K562 (cell line): ENCODE measurements around the gene MED19. TPM values are rescaled to one million over a fixed set of nuclear protein-coding genes. Genes with fewer than 3 reads are reported as not detected.
A peak's percentile ranks its signal among the peaks of the same experiment; 100 is the strongest.

Source experiments
- ATAC-seq: fragments of 200-7000 bp; cut with Tn5 transposase; 3 replicates; pipeline ENCODE4 v1.9.1; 2020; ENCODE audit warnings: moderate library complexity
- Bru-seq: library from RNA; stranded (reverse); fragments of 400-500 nt; gene quantifications from one replicate; lab custom pipeline; 2021; lab: Mats Ljungman, UMichigan
- BruChase-seq, 2 experiments: library from RNA; stranded (reverse); fragments of 400-500 nt; gene quantifications; one replicate each; lab custom pipeline; 2021; lab: Mats Ljungman, UMichigan
- BruUV-seq: library from RNA; stranded (reverse); fragments of 400-500 nt; replicated peaks from 2 replicates; lab custom pipeline; 2021; lab: Mats Ljungman, UMichigan
- CTCF ChIA-PET: fragments of 300-600 bp; formaldehyde crosslinking; extraction: SDS; loops from one replicate; lab custom pipeline; 2021; ENCODE audit warnings: low intra/inter-chr PET ratio; lab: Yijun Ruan, JAX
- POLR2A ChIA-PET: fragments of 300-600, 350-650 bp; sonication (Branson Sonifier 250); formaldehyde crosslinking; extraction: SDS; loops from one replicate; lab custom pipeline; 2021; ENCODE audit warnings: antibody characterized with exemption, inconsistent platforms; lab: Yijun Ruan, JAX
- DNase-seq, 4 experiments: peaks; one replicate each; pipeline versions ENCODE4 v3.0.0 to v3.0.0-alpha.2; 2011 to 2018; ENCODE audit warnings: low spot score in 3 of 4, mixed read lengths in 3 of 4; ENCODE audit errors: extremely low read depth in 1 of 4
- FAIRE-seq: peaks from 2 replicates; lab custom pipeline; 2011; peaks lifted over from hg19 to GRCh38; lab: Jason Lieb, UNC
- H2AFZ ChIP-seq: 2 replicates; pipeline ENCODE4 v1.6.0; 2011; ENCODE audit warnings: low read depth, low read length, control low read depth, inconsistent platforms
- H3K27ac ChIP-seq: fragments of 200-600 bp; 3 replicates; pipeline ENCODE4 v1.8.0; 2011; ENCODE audit warnings: low read depth, mild to moderate bottlenecking, control low read depth, inconsistent platforms, low read length, moderate library complexity, mixed read lengths; ENCODE audit errors: extremely low read depth
- H3K27me3 ChIP-seq, 2 experiments: fragments of 300-600 bp in 1 of 2; 2 replicates in 1 of 2; 3 replicates in 1 of 2; pipeline versions ENCODE4 v1.6.0 to v1.8.0; 2011; ENCODE audit warnings: inconsistent platforms in 2 of 2, low read length in 2 of 2, mild to moderate bottlenecking in 1 of 2, mixed read lengths in 1 of 2, moderate library complexity in 1 of 2; ENCODE audit not compliant: control insufficient read depth in 2 of 2, insufficient read depth in 2 of 2
- H3K36me3 ChIP-seq: fragments of 300-600 bp; 3 replicates; pipeline ENCODE4 v1.8.0; 2011; ENCODE audit warnings: mild to moderate bottlenecking, low read length, inconsistent platforms; ENCODE audit not compliant: control insufficient read depth, insufficient read depth
- H3K4me1 ChIP-seq, 2 experiments: fragments of 200-600 bp in 1 of 2; replicated peaks in 1 of 2; 2 replicates in 1 of 2; 3 replicates in 1 of 2; pipeline versions ENCODE4 v1.5.1 to v1.8.0; 2011; ENCODE audit warnings: inconsistent platforms in 2 of 2, low read length in 2 of 2, mild to moderate bottlenecking in 1 of 2, mixed read lengths in 1 of 2, moderate library complexity in 1 of 2; ENCODE audit not compliant: control insufficient read depth in 2 of 2, insufficient read depth in 2 of 2
- H3K4me2 ChIP-seq: 2 replicates; pipeline ENCODE4 v1.6.1; 2011; ENCODE audit warnings: low read length, control low read depth, inconsistent platforms, mixed read lengths; ENCODE audit not compliant: insufficient read depth
- H3K4me3 ChIP-seq: fragments of 200-600 bp; sonication (generic), shearing (Covaris generic); 2 replicates; pipeline ENCODE4 v1.5.1; 2016; ENCODE audit warnings: control low read depth, inconsistent platforms
- H3K79me2 ChIP-seq: fragments of 200-600 bp; 3 replicates; pipeline ENCODE4 v1.8.0; 2011; ENCODE audit warnings: low read length, inconsistent platforms; ENCODE audit not compliant: control insufficient read depth, insufficient read depth
- H3K9ac ChIP-seq, 2 experiments: 2 replicates each; pipeline versions ENCODE4 v1.6.0 to v1.6.1; 2011; ENCODE audit warnings: low read depth in 2 of 2, low read length in 2 of 2, control low read depth in 1 of 2, inconsistent platforms in 1 of 2, mild to moderate bottlenecking in 1 of 2, mixed read lengths in 1 of 2; ENCODE audit not compliant: insufficient read depth in 1 of 2
- H3K9me1 ChIP-seq: one replicate; pipeline ENCODE4 v1.6.0; 2011; ENCODE audit warnings: inconsistent platforms, mild to moderate bottlenecking, low read length, moderate library complexity; ENCODE audit not compliant: control insufficient read depth, insufficient read depth
- H3K9me3 ChIP-seq: replicated peaks from 2 replicates; pipeline ENCODE4 v1.5.1; 2011; ENCODE audit warnings: low read depth, low read length, inconsistent platforms; ENCODE audit not compliant: control insufficient read depth, insufficient read depth
- H4K20me1 ChIP-seq: replicated peaks from 2 replicates; pipeline ENCODE4 v1.6.1; 2011; ENCODE audit warnings: low read length, inconsistent platforms, mixed read lengths; ENCODE audit not compliant: control insufficient read depth, insufficient read depth
- HNRNPLL ChIP-seq: fragments of 200-400 bp; formaldehyde crosslinking; IDR thresholded peaks from 2 replicates; pipeline ENCODE4 v1.6.1; 2017; ENCODE audit warnings: low read length, low read depth, mild to moderate bottlenecking; ENCODE audit not compliant: poor library complexity, severe bottlenecking
- MTA2 ChIP-seq: fragments of 450-650 bp; IDR thresholded peaks from 2 replicates; pipeline ENCODE4 v1.6.1; 2016; ENCODE audit warnings: low read depth
- NRF1 ChIP-seq, 2 experiments: fragments of 450-650 bp; IDR thresholded peaks in 1 of 2; conservative IDR thresholded peaks in 1 of 2; 2 replicates each; pipeline ENCODE4 v1.6.1; 2014; ENCODE audit warnings: mild to moderate bottlenecking in 2 of 2
- PBX2 ChIP-seq, 2 experiments: IDR thresholded peaks in 1 of 2; conservative IDR thresholded peaks in 1 of 2; 2 replicates each; pipeline ENCODE4 v1.6.1; 2016; ENCODE audit warnings: low read depth in 2 of 2, mild to moderate bottlenecking in 1 of 2, missing compliant biosample characterization in 1 of 2, missing genetic modification characterization in 1 of 2, moderate library complexity in 1 of 2
- SMARCE1 ChIP-seq: fragments of 450-650 bp; IDR thresholded peaks from 2 replicates; pipeline ENCODE4 v1.7.1; 2016; ENCODE audit warnings: mild to moderate bottlenecking
- SPI1 ChIP-seq: IDR thresholded peaks from 2 replicates; pipeline ENCODE4 v1.6.1; 2011; ENCODE audit warnings: low read depth, low read length, control low read depth, borderline replicate concordance
- TARDBP ChIP-seq: fragments of 450-650 bp; IDR thresholded peaks from 2 replicates; pipeline ENCODE4 v1.6.1; 2016
- TEAD4 ChIP-seq, 2 experiments: sonication (generic) in 1 of 2; formaldehyde crosslinking in 1 of 2; IDR thresholded peaks; 2 replicates each; pipeline versions ENCODE4 v1.6.1 to v1.8.0; 2012 to 2022; ENCODE audit warnings: borderline replicate concordance in 1 of 2, inconsistent platforms in 1 of 2, low read length in 1 of 2, mild to moderate bottlenecking in 1 of 2, missing genetic modification reagents in 1 of 2
- WGBS: fragments of 100-300 bp; shearing (Covaris generic); methylation state at CpG from one replicate; pipeline ENCODE4 v1.1.6; 2016; ENCODE audit warnings: low coverage, mixed read lengths; ENCODE audit not compliant: insufficient coverage; ENCODE audit errors: missing lambda C conversion rate; 5-methylcytosine and 5-hydroxymethylcytosine counted together
- in situ Hi-C: fragments of 300-500 bp; cut with MboI; formaldehyde crosslinking; loops from 4 replicates; pipeline ENCODE4 v1.15.0; 2018; ENCODE audit warnings: inconsistent platforms, mixed read lengths
- intact Hi-C: fragments of 100-400 bp; cut with micrococcal nuclease; formaldehyde crosslinking; loops from 2 replicates; pipeline ENCODE4 v1.14.2; 2022
- long read RNA-seq, 3 experiments: library from polyadenylated mRNA in 2 of 3; library from RNA in 1 of 3; unstranded in 2 of 3; stranded (forward) in 1 of 3; transcript quantifications; one replicate each; pipeline ENCODE4 v2.0.0, GENCODE V29; 2019 to 2022
- polyA minus RNA-seq, 3 experiments: library from RNA; depleted of rRNA, polyadenylated mRNA; stranded (reverse); fragments of >200 nt; gene quantifications; 2 replicates each; pipeline ENCODE4 v1.2.3, GENCODE V29; 2011
- polyA plus RNA-seq, 8 experiments: library from polyadenylated mRNA; depleted of rRNA in 4 of 8; stranded (reverse) in 5 of 8; unstranded in 3 of 8; fragments of >200 nt; fragmentation: Nextera tagmentation in 2 of 8; fragmentation: Illumina TruSeq in 1 of 8; extraction: Ambion mirVana in 2 of 8; extraction: Trizol in 1 of 8; gene quantifications; 2 replicates each; pipeline versions ENCODE4 v1.2.1 to v1.2.3, GENCODE V29; 2011 to 2014; ENCODE audit warnings: inconsistent platforms in 1 of 8, missing spikeins in 1 of 8
- total RNA-seq, 7 experiments: library from RNA; depleted of rRNA in 6 of 7; stranded (reverse); fragments of >200 nt in 6 of 7; fragmentation: Illumina TruSeq in 2 of 7; extraction: Trizol in 2 of 7; gene quantifications; 2 replicates each; pipeline versions ENCODE4 v1.2.1 to v1.2.3, GENCODE V29; 2011 to 2021; ENCODE audit warnings: low replicate concordance in 1 of 7

Gene MED19, protein sequence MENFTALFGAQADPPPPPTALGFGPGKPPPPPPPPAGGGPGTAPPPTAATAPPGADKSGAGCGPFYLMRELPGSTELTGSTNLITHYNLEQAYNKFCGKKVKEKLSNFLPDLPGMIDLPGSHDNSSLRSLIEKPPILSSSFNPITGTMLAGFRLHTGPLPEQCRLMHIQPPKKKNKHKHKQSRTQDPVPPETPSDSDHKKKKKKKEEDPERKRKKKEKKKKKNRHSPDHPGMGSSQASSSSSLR
- total RNA-seq (2011; cell fraction: chromatin; rRNA removed; ENCODE audit: low replicate concordance), result 14.1 and 17.9 TPM in 2 replicates
- total RNA-seq (2011; cell fraction: nucleolus; rRNA removed), result 13.6 and 15.0 TPM in 2 replicates
- 11.6 and 12.5 TPM in 2 replicates for total RNA-seq (2011; cell fraction: nucleoplasm; rRNA removed)
- 19.3 and 23.5 TPM in 2 replicates for total RNA-seq (2014; rRNA removed)
- 13.9 and 14.9 TPM in 2 replicates for total RNA-seq (2014; rRNA removed; fragmentation: Illumina TruSeq; extraction: Trizol)
- total RNA-seq (2015; rRNA removed; fragmentation: Illumina TruSeq; extraction: Trizol), result 15.0 and 17.2 TPM in 2 replicates
- 13.7 and 14.0 TPM in 2 replicates for total RNA-seq (2021)
- 16.4 and 19.2 TPM in 2 replicates for polyA plus RNA-seq (2011; rRNA removed)
- 22.5 and 55.4 TPM in 2 replicates for polyA plus RNA-seq (2011; cell fraction: cytosol; rRNA removed)
- polyA plus RNA-seq (2011; cell fraction: nucleus; rRNA removed), result 15.2 and 18.3 TPM in 2 replicates
- polyA plus RNA-seq (2012), result 15.4 and 19.6 TPM in 2 replicates
- polyA plus RNA-seq (2014; fragmentation: Illumina TruSeq; extraction: Trizol), result 17.7 and 19.8 TPM in 2 replicates
- 1 to 10 TPM; 7.3 to 7.9 TPM for polyA plus RNA-seq (2014; fragmentation: Nextera tagmentation; extraction: Ambion mirVana)
- 15.9 and 22.1 TPM in 2 replicates for polyA plus RNA-seq (2014; rRNA removed)
- polyA minus RNA-seq (2011; rRNA and poly(A)+ RNA removed), result 7.4 and 10.3 TPM in 2 replicates
- polyA minus RNA-seq (2011; cell fraction: cytosol; rRNA and poly(A)+ RNA removed), result 4.0 and 5.4 TPM in 2 replicates
- 4.7 and 5.3 TPM in 2 replicates for polyA minus RNA-seq (2011; cell fraction: nucleus; rRNA and poly(A)+ RNA removed)
- percentile 69 among the genes with signal in this experiment for Bru-seq, nascent RNA
- percentile 60 among the genes with signal in this experiment for BruChase-seq, experiment 1, labeled RNA remaining after a 2-hour chase
- BruChase-seq, experiment 2, labeled RNA remaining after a 6-hour chase, result percentile 63 among the genes with signal in this experiment
- long read RNA-seq, experiment 1, transcript MED19-202 (5 exons, 1,203 nt), result major isoform, 45 of 62 reads
- long read RNA-seq, experiment 1, partial matches to known transcripts, result 12 of 62 reads
- long read RNA-seq, experiment 1, other reads (novel, unspliced or antisense), result 4 of 62 reads
- long read RNA-seq, experiment 2, transcript MED19-202 (5 exons, 1,203 nt), result major isoform, 13 of 16 reads
- long read RNA-seq, experiment 2, partial matches to known transcripts, result 0 of 16 reads
- long read RNA-seq, experiment 2, other reads (novel, unspliced or antisense), result 2 of 16 reads
- long read RNA-seq, experiment 3, transcript MED19-202 (5 exons, 1,203 nt), result major isoform, 7 of 25 reads
- long read RNA-seq, experiment 3, partial matches to known transcripts, result 15 of 25 reads
- long read RNA-seq, experiment 3, other reads (novel, unspliced or antisense), result 2 of 25 reads

DNA sequence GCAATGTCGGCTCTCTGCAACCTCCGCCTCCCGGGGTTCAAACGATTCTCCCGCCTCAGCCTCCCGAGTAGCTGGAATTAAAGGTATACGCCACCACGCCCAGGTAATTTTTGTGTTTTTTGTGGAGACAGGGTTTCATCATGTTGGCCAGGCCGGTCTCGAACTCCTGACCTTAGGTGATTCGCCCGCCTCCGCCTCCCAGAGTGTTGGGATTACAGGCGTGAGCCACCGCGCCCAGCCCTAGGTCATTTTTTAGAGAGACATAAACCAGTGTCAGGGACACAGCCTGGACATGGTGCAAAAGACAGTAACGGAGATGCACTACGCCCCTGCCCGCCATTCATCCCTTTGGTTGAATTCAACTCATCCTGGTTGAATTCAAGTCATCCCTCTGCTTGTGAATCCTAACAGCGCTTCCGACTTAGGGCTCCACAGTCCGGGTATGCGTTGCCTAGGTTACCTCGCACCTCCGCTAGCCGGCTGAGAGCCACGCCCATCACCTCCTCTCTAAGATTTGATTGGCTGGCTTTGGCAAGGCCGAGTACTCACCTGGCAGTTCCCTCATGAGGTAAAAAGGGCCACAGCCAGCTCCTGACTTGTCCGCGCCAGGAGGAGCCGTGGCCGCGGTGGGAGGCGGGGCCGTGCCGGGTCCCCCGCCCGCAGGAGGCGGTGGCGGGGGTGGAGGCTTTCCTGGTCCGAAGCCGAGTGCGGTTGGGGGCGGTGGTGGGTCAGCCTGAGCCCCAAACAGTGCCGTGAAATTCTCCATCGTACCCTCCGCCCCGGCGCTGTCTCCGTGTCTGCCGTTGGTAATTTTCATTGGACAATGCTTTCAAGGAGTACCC, at the start of gene MED19:
Gene MED19 (minus strand): TSS at position 802 of the 842 bp plus-strand sequence. CDS start 36 bp downstream, at position 766.
- in situ Hi-C loops, result no loop called here
- CTCF ChIA-PET, result no interaction called here
- peak within 1 kb of the TSS; percentile 98 for H3K4me2 ChIP-seq
- TF ChIP-seq PBX2 (CRISPR knock-in tag; IDR thresholded peaks at IDR 0.05; ENCODE audit: low read depth) (peak; percentile 44; the same call in 1 of the 2 replicates), PBX2 (tag; conservative IDR thresholded peaks at IDR 0.05; ENCODE audit: low read depth) (no peak), NRF1 (conservative IDR thresholded peaks at IDR 0.05 in 1 of 2, IDR thresholded peaks at IDR 0.05 in 1 of 2) (peak in 1 of 2 experiments; percentile 40; a peak in 1 of 4 replicates), MTA2 (no peak), TARDBP (0 out of 2 replicates have a peak, but pooled peaks have one; percentile 47), SMARCE1 (0 out of 2 replicates have a peak, but pooled peaks have one; percentile 10), TEAD4 (IDR thresholded peaks at IDR 0.05; ENCODE audit: low read length) (peak; percentile 5; the same call in 1 of the 2 replicates), TEAD4 (CRISPR knock-in tag; IDR thresholded peaks at IDR 0.05; ENCODE audit: borderline replicate concordance) (no peak), HNRNPLL (peak; percentile 62), SPI1 (no peak)

More for the DNA sequence above, at the start of gene MED19:
- Histone ChIP-seq H3K9ac (peak within 1 kb of the TSS; percentile 99 to 100), H4K20me1 (0 out of 2 replicates have a peak, but pooled peaks cover 4% of the 10 kb centered on the region), H2AFZ (peak within 1 kb of the TSS; percentile 91), H3K79me2 (peaks cover 62% of the 10 kb centered on the region), H3K27me3 (no peaks in the 10 kb centered on the region), H3K4me3 (peak within 1 kb of the TSS; percentile 95), H3K4me1 (peaks cover 9% of the 10 kb centered on the region in 2 experiments; a peak in 3 of 5 replicates), H3K27ac (peak within 1 kb of the TSS; percentile 99), H3K9me3 (no peaks in the 10 kb centered on the region; the same call in 1 of the 2 replicates), H3K36me3 (peaks cover 23% of the 10 kb centered on the region; the same call in 2 of the 3 replicates), H3K9me1 (no peaks in the 10 kb centered on the region)
- no peak for FAIRE-seq
- POLR2A ChIA-PET, result interaction anchor here (0.6 to 4.0 kb wide), 13 partner anchors 9 to 371 kb away, joined by 3 to 53 read pairs (median 4); partner anchors contain the start of genes CTNND1 and SELENOH
- TSS peak; percentile 74 for BruUV-seq
- DNase-seq, result peak; percentile 87 to 91 (median 89)
- intact Hi-C loops, result loop anchor here (1.0 to 2.0 kb wide), 2 partner anchors 44 to 89 kb away; no protein-coding TSS in a partner anchor
- under 1% methylated on average over 49 of the region's 51 CpGs for WGBS
- peak; percentile 79 for ATAC-seq
